Ascending aorta (tissue), 2 donors: Measurements from ENCODE around the gene CTCFL. TPM values are rescaled to one million over a fixed set of nuclear protein-coding genes. Genes with fewer than 3 reads are reported as not detected.

Experiments used
- DNase-seq, 2 donors: peaks; one replicate each; pipeline ENCODE4 v3.0.0-alpha.2; 2019; ENCODE audit warnings: low spot score in 2 of 2
- H3K27ac ChIP-seq, 2 donors: fragments of 200-600 bp; sonication (generic); one replicate each; pipeline ENCODE4 v1.5.1; 2016 to 2017; ENCODE audit warnings: mild to moderate bottlenecking in 1 of 2
- H3K27me3 ChIP-seq: fragments of 200-600 bp; sonication (generic); one replicate; pipeline ENCODE4 v1.5.1; 2017
- H3K36me3 ChIP-seq, 2 donors: fragments of 200-600 bp; sonication (generic); one replicate each; pipeline ENCODE4 v1.5.1; 2016
- H3K4me1 ChIP-seq, 2 donors: fragments of 200-600 bp; sonication (generic); one replicate each; pipeline ENCODE4 v1.5.1; 2016 to 2017; ENCODE audit warnings: mild to moderate bottlenecking in 1 of 2
- H3K4me3 ChIP-seq, 2 donors: fragments of 200-600 bp; sonication (generic); one replicate each; pipeline ENCODE4 v1.5.1; 2016 to 2017; ENCODE audit warnings: mild to moderate bottlenecking in 1 of 2
- H3K9me3 ChIP-seq, 2 donors: fragments of 200-600 bp; sonication (generic); one replicate each; pipeline ENCODE4 v1.5.1; 2016
- CTCF ChIP-seq, 3 experiments: fragments of 200-600 bp in 2 of 3; fragments of 450-650 bp in 1 of 3; sonication (generic) in 2 of 3; IDR thresholded peaks; one replicate each; pipeline ENCODE4 v1.5.1; 2016 to 2019; ENCODE audit warnings: antibody characterized with exemption in 3 of 3, mild to moderate bottlenecking in 1 of 3, moderate library complexity in 1 of 3
- intact Hi-C: fragments of 100-400 bp; cut with DNase I; formaldehyde crosslinking; loops from one replicate; pipeline ENCODE4 v1.15.1; 2023
- total RNA-seq: library from RNA; depleted of rRNA; stranded (reverse); fragments of >200 nt; gene quantifications from one replicate; pipeline ENCODE4 v1.1.0, GENCODE V29; 2016

Gene CTCFL
- total RNA-seq, 1 donor from 2014 or later: not detected

DNA sequence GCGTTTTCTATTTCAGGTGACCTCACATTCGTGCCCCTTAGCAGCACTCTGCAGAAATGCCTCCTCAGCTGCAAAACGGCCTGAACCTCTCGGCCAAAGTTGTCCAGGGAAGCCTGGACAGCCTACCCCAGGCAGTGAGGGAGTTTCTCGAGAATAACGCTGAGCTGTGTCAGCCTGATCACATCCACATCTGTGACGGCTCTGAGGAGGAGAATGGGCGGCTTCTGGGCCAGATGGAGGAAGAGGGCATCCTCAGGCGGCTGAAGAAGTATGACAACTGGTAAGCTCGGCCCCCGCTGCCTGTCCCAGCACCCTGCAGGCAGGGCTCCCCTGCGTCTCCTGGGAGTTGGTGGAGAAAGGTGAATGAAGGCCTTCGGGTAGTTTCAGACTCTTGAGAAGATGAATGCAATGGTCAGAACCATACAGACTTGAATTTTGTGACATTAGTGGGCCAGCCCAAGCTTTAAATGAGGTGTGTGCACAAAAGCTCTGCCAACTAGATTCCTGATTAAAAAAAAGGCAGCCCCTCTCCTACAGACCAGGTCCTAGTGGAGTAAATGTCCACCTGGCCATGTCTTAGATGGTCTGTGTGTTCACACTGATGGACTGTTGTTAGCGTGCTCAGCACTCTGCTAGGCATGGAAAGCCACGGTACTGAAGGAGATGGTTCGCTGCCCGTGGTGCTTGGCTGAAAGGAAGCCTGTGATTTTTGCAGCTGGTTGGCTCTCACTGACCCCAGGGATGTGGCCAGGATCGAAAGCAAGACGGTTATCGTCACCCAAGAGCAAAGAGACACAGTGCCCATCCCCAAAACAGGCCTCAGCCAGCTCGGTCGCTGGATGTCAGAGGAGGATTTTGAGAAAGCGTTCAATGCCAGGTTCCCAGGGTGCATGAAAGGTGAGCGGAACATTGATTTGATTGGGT lies 36.7 kb upstream of the CTCFL start:
- no peak for TF ChIP-seq CTCF (IDR thresholded peaks at IDR 0.05)
- intact Hi-C loops: no loop called here
- H3K4me1 ChIP-seq: no peaks in the 10 kb centered on the region
- no peaks in the 10 kb centered on the region for H3K36me3 ChIP-seq
- no peak overlapping the region for H3K27ac ChIP-seq
- H3K4me3 ChIP-seq: no peak overlapping the region
- DNase-seq: no peak
- no peaks in the 10 kb centered on the region for H3K9me3 ChIP-seq
- H3K27me3 ChIP-seq: no peaks in the 10 kb centered on the region

DNA sequence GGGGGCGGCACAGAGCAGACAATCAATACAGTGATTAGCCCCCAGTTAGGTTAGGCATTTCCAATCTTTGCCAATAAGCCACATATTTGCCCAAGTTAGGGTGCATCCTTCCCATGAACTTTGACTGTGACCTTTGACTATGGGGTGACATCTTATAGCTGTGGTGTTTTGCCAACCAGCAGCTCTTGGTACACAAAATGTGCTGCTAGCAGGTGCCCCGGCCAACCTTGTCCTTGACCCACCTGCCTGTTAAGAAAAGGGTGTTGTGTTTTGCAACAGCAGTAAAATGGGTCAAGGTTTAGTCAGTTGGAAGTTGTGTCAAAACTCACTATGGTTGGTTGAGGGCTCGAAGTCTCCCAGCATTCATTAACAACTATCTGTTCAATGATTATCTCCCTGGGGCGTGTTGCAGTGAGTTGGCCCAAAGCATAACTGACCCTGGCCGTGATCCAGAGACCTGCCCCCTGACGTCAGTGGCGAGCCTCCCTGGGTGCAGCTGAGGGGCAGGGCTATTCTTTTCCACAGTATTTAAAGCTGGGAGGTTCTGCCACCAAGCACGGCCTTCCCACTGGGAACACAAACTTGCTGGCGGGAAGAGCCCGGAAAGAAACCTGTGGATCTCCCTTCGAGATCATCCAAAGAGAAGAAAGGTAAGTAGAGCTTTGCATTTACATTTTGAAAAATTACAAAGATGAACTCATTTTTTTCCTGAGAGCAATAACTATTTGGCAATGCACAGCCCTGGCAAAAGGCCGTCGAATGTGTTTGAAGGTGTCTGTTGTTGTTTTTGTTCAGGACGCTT lies 35.8 kb upstream of the CTCFL start, which contains the start of gene PCK1:
Gene PCK1, plus strand, starts transcription at position 557 of the 802 bp plus-strand sequence. CDS start 302 bp downstream, outside the sequence.
- no peak within 1 kb of the TSS for H3K27ac ChIP-seq
- TF ChIP-seq CTCF (IDR thresholded peaks at IDR 0.05): no peak
- no peaks in the 10 kb centered on the region for H3K36me3 ChIP-seq
- no peaks in the 10 kb centered on the region for H3K27me3 ChIP-seq
- no peaks in the 10 kb centered on the region for H3K4me1 ChIP-seq
- DNase-seq: no peak
- no peaks in the 10 kb centered on the region for H3K9me3 ChIP-seq
- intact Hi-C loops: no loop called here
- H3K4me3 ChIP-seq: no peak within 1 kb of the TSS

DNA sequence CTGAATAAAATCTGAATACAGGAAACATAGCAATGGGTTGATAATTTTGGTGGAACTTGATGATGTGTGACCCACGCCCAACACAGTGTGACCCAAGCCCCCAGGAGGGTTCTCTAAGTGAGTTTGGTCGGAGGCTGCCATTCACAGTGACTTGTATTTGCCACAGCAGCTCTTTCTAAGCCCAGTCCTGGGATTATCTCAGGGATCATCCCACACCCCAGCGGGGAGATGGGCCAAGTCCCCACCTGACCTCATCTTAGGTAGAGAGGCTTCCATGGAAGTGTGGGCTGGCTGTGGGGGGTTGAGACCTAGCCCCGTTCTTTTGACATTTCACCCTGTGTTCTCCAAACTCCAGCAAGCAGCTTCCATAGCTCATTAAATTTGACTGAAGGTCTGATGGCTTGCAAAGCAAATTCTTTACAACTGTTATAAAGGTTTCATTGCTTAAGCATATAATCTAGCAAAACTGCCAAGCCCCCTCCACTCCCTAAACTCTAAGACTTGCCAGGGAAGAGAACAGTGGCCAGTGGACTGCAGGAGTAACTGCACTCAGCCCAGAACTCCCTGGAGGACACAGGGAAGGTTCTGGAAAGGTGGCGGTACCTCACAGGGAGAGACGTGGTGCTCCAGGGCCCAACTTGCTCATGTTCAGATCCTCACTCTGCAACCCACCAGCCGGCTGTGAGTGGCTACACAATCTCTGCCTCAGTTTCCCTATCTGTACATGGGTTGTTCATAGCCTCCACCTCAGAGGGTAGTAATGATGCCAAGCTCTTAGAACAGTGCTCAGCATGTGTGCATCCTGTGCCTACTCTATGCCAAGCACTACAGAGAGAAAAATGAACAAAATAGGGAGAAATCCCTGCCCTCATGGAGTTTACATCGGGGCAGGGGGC lies 35.0 kb upstream of the CTCFL start:
- Histone ChIP-seq H3K27me3 (no peaks in the 10 kb centered on the region), H3K4me1 (no peaks in the 10 kb centered on the region), H3K4me3 (no peak overlapping the region), H3K27ac (no peak overlapping the region), H3K9me3 (no peaks in the 10 kb centered on the region), H3K36me3 (no peaks in the 10 kb centered on the region)
- intact Hi-C loops: no loop called here
- DNase-seq: no peak
- no peak for TF ChIP-seq CTCF (IDR thresholded peaks at IDR 0.05)

DNA sequence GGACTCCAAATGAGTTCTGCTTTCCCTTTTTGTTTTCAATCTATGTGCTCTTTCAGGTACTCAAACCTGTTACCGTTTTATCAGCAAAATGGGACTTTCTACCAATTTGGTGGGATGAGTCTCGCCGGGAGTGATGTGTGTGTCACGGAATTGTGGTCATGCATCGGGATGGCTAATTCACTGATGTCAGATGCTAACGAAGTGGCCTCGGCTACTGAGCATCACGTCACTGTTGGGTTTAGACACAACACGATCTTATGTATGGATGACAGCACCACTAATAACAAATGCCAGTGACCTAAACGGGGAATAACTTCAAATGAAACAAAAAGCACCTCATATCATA lies 34.3 kb upstream of the CTCFL start:
- H3K27ac ChIP-seq: no peak overlapping the region
- H3K27me3 ChIP-seq: no peaks in the 10 kb centered on the region
- DNase-seq: no peak
- no peak overlapping the region for H3K4me3 ChIP-seq
- H3K36me3 ChIP-seq: no peaks in the 10 kb centered on the region
- intact Hi-C loops: no loop called here
- TF ChIP-seq CTCF (IDR thresholded peaks at IDR 0.05): no peak
- no peaks in the 10 kb centered on the region for H3K9me3 ChIP-seq
- no peaks in the 10 kb centered on the region for H3K4me1 ChIP-seq

DNA sequence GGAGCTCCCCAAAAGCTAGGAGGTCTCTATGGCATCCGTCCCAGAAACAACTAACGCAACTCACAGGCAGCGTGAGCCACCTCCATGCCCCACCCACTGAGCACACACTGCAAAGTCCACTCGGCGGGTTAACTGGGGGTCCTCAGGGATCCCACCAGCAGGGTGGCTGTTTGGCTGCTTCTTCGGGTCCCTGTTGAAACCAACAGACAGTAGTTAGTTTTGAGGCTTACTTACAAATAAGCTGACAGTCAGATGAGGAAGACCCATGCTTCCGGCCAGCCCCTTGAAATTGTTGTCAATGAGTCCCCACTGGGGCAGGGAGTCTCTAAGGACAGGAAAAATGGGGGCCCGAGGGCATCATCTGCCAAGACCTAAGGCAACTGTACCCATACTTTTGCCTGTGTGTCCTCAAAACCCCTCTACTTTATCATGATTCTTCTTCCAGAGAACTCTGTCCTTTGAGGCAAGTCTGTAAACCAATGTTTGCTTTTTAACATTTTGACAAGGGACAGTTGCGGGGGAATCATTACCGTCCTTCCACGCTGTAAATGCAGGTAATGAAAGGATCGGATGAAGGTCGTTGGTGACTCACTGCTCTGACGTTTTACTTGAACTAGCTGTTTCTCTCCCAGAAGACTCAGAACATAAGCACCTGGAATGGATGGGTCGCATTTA lies 33.8 kb upstream of the CTCFL start:
- Histone ChIP-seq H3K36me3 (no peaks in the 10 kb centered on the region), H3K4me1 (no peaks in the 10 kb centered on the region)
- intact Hi-C loops: no loop called here

More for the DNA sequence above, 33.8 kb upstream of the CTCFL start:
- Histone ChIP-seq H3K27me3 (no peaks in the 10 kb centered on the region), H3K4me3 (no peak overlapping the region), H3K9me3 (no peaks in the 10 kb centered on the region), H3K27ac (no peak overlapping the region)
- DNase-seq: no peak
- TF ChIP-seq CTCF (IDR thresholded peaks at IDR 0.05): no peak
